Natural killer cell (primary cell): ENCODE data around the gene CXorf58. TPM values are rescaled to one million over a fixed set of nuclear protein-coding genes. Genes with fewer than 3 reads are reported as not detected.

Source experiments
- ATAC-seq, 3 donors: fragments of 150-1000 bp in 2 of 3; fragments of 200-7000 bp in 1 of 3; cut with Tn5 transposase; 1 replicate in 1 of 3; 2 replicates in 2 of 3; pipeline ENCODE4 v1.10.0; 2021; ENCODE audit warnings: mild to moderate bottlenecking in 2 of 3, moderate library complexity in 2 of 3
- DNase-seq, 2 donors: peaks; one replicate each; pipeline versions ENCODE4 v3.0.0 to v3.0.0-alpha.2; 2013 to 2021; ENCODE audit warnings: mixed read lengths in 1 of 2
- H3K27ac ChIP-seq: one replicate; pipeline ENCODE4 v1.5.1; 2013; ENCODE audit warnings: mild to moderate bottlenecking, low read length
- H3K27me3 ChIP-seq: one replicate; pipeline ENCODE4 v1.6.1; 2013; ENCODE audit warnings: low read length; ENCODE audit not compliant: control insufficient read depth, insufficient read depth
- H3K36me3 ChIP-seq: one replicate; pipeline ENCODE4 v1.6.1; 2013; ENCODE audit warnings: low read length; ENCODE audit not compliant: control insufficient read depth, insufficient read depth
- H3K4me1 ChIP-seq: one replicate; pipeline ENCODE4 v1.6.1; 2013; ENCODE audit warnings: low read length; ENCODE audit not compliant: control insufficient read depth, insufficient read depth
- H3K4me3 ChIP-seq: one replicate; pipeline ENCODE4 v1.5.1; 2013; ENCODE audit warnings: low read length
- H3K9me3 ChIP-seq: one replicate; pipeline ENCODE4 v1.6.1; 2013; ENCODE audit warnings: low read length; ENCODE audit not compliant: control insufficient read depth, insufficient read depth
- H3K27ac Mint-ChIP-seq, 2 donors: one replicate each; pipeline ENCODE4 v1.8.0; 2022; ENCODE audit warnings: mild to moderate bottlenecking in 2 of 2, mixed read lengths in 2 of 2, moderate library complexity in 1 of 2
- H3K27me3 Mint-ChIP-seq, 2 donors: one replicate each; pipeline ENCODE4 v1.8.0; 2022; ENCODE audit warnings: low read depth in 2 of 2, mixed read lengths in 2 of 2
- H3K36me3 Mint-ChIP-seq: one replicate; pipeline ENCODE4 v1.8.0; 2022; ENCODE audit warnings: mixed read lengths
- H3K4me1 Mint-ChIP-seq, 2 donors: one replicate each; pipeline ENCODE4 v1.8.0; 2022; ENCODE audit warnings: mixed read lengths in 2 of 2
- H3K4me3 Mint-ChIP-seq: one replicate; pipeline ENCODE4 v1.8.0; 2022; ENCODE audit warnings: mild to moderate bottlenecking, moderate library complexity, mixed read lengths
- H3K9me3 Mint-ChIP-seq, 2 donors: one replicate each; pipeline ENCODE4 v1.8.0; 2022; ENCODE audit warnings: mixed read lengths in 2 of 2
- CTCF ChIP-seq: fragments of 200-600 bp; IDR thresholded peaks from one replicate; pipeline ENCODE4 v1.8.0; 2022; ENCODE audit warnings: antibody characterized with exemption
- WGBS: methylation state at CpG from one replicate; pipeline ENCODE4 v1.1.7; 2013; ENCODE audit warnings: missing lambda C conversion rate; ENCODE audit not compliant: insufficient coverage; 5-methylcytosine and 5-hydroxymethylcytosine counted together
- intact Hi-C: fragments of 100-400 bp; cut with micrococcal nuclease; formaldehyde crosslinking; loops from one replicate; pipeline ENCODE4 v1.14.2; 2022
- total RNA-seq, 4 donors: library from RNA; stranded (reverse); fragments of 120-200 nt in 1 of 4; gene quantifications; one replicate each; pipeline versions ENCODE4 v1.2.3 to v1.2.4, GENCODE V29; 2013 to 2022

The CXorf58 gene
- total RNA-seq, 3 donors from 2014 or later (not counting 1 experiment from before 2014, with no cell fraction given), result not detected

- intact Hi-C loops, result no loop called here
- no peak overlapping the region for H3K4me3 ChIP-seq
- no peaks in the 10 kb centered on the region for H3K36me3 Mint-ChIP-seq
- H3K27me3 Mint-ChIP-seq, result peaks cover 0 to 8% of the 10 kb centered on the region in 2 donors
- no peaks in the 10 kb centered on the region for H3K9me3 ChIP-seq
- H3K36me3 ChIP-seq, result no peaks in the 10 kb centered on the region
- DNase-seq (no peak), ATAC-seq (no peak)
- TF ChIP-seq CTCF, result no peak
- H3K9me3 Mint-ChIP-seq, result no peaks in the 10 kb centered on the region
- no peak overlapping the region for H3K27ac Mint-ChIP-seq
- no peaks in the 10 kb centered on the region for H3K4me1 ChIP-seq
- H3K4me1 Mint-ChIP-seq, result peaks cover 0 to 2% of the 10 kb centered on the region in 2 donors
- H3K27ac ChIP-seq, result no peak overlapping the region
- H3K27me3 ChIP-seq, result no peaks in the 10 kb centered on the region
- WGBS, result 100% methylated on average over 1 of the region's 1 CpG
- no peak overlapping the region for H3K4me3 Mint-ChIP-seq
Observed at GRCh38 chrX:23945206-23945605, 37.4 kb downstream of the CXorf58 start.

DNA sequence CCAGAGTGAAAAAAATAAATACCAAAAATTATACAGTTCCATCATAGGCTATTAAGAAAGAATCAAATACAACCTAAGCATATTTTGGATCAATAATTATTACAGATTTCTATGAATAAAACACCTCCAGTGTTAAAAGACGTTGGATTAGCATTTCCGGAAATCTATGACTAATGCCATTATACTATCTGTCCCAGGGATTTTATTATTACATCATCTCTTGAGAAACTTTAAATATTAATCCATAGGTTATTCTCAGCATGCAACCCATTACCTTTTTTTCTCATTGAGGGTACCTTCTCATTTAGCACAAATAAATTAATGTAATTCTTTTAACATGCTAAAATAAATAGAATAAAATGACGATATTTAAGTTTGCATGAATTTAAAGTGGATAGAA lies 44.6 kb downstream of the CXorf58 start:
- H3K27me3 Mint-ChIP-seq, result no peaks in the 10 kb centered on the region
- peak overlapping the region; percentile 27 for H3K4me3 ChIP-seq
- no peaks in the 10 kb centered on the region for H3K36me3 Mint-ChIP-seq
- ATAC-seq (no peak), DNase-seq (no peak)
- no peaks in the 10 kb centered on the region for H3K9me3 ChIP-seq
- H3K27me3 ChIP-seq, result no peaks in the 10 kb centered on the region
- no peak for TF ChIP-seq CTCF
- peaks cover 14 to 16% of the 10 kb centered on the region in 2 donors for H3K4me1 Mint-ChIP-seq
- intact Hi-C loops, result loop anchor here (5.0 kb wide), 1 partner anchor 170 kb away; the partner anchor contains the start of gene SAT1
- H3K27ac ChIP-seq, result no peak overlapping the region
- peak overlapping the region; percentile 91 to 92 for H3K27ac Mint-ChIP-seq
- peaks cover 9% of the 10 kb centered on the region for H3K4me1 ChIP-seq
- H3K4me3 Mint-ChIP-seq, result peak overlapping the region; percentile 93
- 90% methylated on average over 2 of the region's 3 CpGs for WGBS
- H3K9me3 Mint-ChIP-seq, result no peaks in the 10 kb centered on the region
- H3K36me3 ChIP-seq, result no peaks in the 10 kb centered on the region

DNA sequence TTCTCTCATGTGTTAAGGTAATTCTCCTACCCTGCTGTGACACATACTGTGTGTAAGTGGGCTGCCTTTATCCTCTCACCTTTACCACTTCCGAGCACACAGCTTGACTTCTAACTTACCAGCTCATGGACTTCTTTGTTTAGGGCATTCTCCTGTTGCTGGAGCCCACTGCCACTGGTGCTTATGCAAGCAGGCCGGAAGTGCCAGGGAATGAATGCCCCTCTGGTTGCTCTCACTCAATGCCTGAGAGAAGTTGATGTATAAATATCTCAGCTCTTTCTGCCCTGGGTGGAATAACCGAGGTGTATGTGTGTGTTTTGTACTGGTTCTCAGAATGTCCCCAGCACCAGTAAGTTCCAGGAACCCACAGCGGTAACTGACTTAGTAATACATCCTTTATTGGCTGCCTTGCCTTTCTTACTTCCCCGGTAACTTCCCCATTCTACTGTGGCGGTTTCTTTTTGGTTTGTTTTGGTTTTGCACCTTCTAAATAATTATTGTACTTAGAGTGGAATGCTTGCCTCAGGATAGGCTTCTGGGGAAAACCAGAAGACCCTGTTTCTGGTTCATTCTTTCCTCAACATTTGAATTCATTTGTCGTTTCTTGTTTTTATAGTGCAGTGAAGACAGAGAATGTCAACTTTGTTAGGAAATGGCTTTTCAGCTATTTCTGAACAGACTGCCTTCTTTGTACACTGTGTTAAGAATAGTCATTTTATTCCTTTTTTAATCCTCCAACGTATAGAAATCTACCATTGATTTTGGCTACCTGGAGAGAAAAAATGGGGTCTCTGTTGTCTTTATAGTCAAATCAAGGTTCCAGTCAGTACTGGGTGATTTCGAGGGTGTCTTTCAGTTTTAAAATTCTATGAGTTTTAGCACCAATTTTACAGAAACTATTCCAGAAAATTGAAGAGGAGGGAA lies 45.4 kb downstream of the CXorf58 start:
- peak; percentile 26 to 66 for DNase-seq
- no peaks in the 10 kb centered on the region for H3K27me3 ChIP-seq
- H3K4me1 ChIP-seq, result peaks cover 9% of the 10 kb centered on the region
- Mint-ChIP-seq H3K4me1 (peaks cover 14 to 16% of the 10 kb centered on the region in 2 donors), H3K27ac (peak overlapping the region; percentile 91 to 92), H3K36me3 (no peaks in the 10 kb centered on the region), H3K9me3 (no peaks in the 10 kb centered on the region), H3K4me3 (peak overlapping the region; percentile 93), H3K27me3 (no peaks in the 10 kb centered on the region)
- H3K4me3 ChIP-seq, result peak overlapping the region; percentile 27
- intact Hi-C loops, result loop anchor here (1.0 to 5.0 kb wide), 2 partner anchors 45 to 171 kb away; partner anchors contain the start of genes CXorf58 and SAT1
- TF ChIP-seq CTCF, result no peak
- no peaks in the 10 kb centered on the region for H3K36me3 ChIP-seq
- WGBS, result 0% methylated on average over 1 of the region's 9 CpGs
- peak; percentile 85 to 88 (median 86) for ATAC-seq
- H3K9me3 ChIP-seq, result no peaks in the 10 kb centered on the region
- H3K27ac ChIP-seq, result peak overlapping the region; percentile 82
